Thoracic aorta (tissue), 2 donors: ENCODE results near the gene NUPR1. TPM values are rescaled to one million over a fixed set of nuclear protein-coding genes. Genes with fewer than 3 reads are reported as not detected.

Source experiments
- ATAC-seq: fragments of 150-250 bp; one replicate; pipeline ENCODE4 v1.8.0; 2017; ENCODE audit warnings: low read depth; ENCODE audit not compliant: insufficient number of reproducible peaks, low FRiP score
- DNase-seq: peaks from one replicate; pipeline ENCODE4 v3.0.0-alpha.2; 2020; ENCODE audit warnings: low spot score
- H3K27ac ChIP-seq, 2 donors: fragments of 200-600 bp; sonication (generic); 1 replicate in 1 of 2; 2 replicates in 1 of 2; pipeline ENCODE4 v1.5.1; 2016; ENCODE audit warnings: mild to moderate bottlenecking in 2 of 2, moderate library complexity in 2 of 2
- H3K27me3 ChIP-seq: fragments of 200-600 bp; sonication (generic); replicated peaks from 2 replicates; pipeline ENCODE4 v1.6.0; 2016; ENCODE audit warnings: mild to moderate bottlenecking; ENCODE audit not compliant: insufficient read depth
- H3K36me3 ChIP-seq: fragments of 200-600 bp; sonication (generic); one replicate; pipeline ENCODE4 v1.5.1; 2016
- H3K4me1 ChIP-seq, 2 donors: fragments of 200-600 bp; sonication (generic); 1 replicate in 1 of 2; 2 replicates in 1 of 2; pipeline versions ENCODE4 v1.5.1 to v1.6.0; 2016; ENCODE audit warnings: low read depth in 2 of 2, mild to moderate bottlenecking in 1 of 2; ENCODE audit not compliant: control insufficient read depth in 1 of 2
- H3K4me3 ChIP-seq: fragments of 200-600 bp; sonication (generic); 2 replicates; pipeline ENCODE4 v1.5.1; 2016; ENCODE audit warnings: mild to moderate bottlenecking
- H3K9me3 ChIP-seq: fragments of 200-600 bp; sonication (generic); 2 replicates; pipeline ENCODE4 v1.5.1; 2016
- total RNA-seq, 2 donors: library from RNA; depleted of rRNA; stranded (reverse); fragments of >200 nt; gene quantifications; one replicate each; pipeline versions ENCODE4 v1.1.0 to v1.2.3, GENCODE V29; 2016
- TF ChIP-seq, protein P1 (sequence below): fragments of 200-600 bp; sonication (generic); IDR thresholded peaks from one replicate; pipeline ENCODE4 v1.5.1; 2019; ENCODE audit warnings: antibody characterized with exemption

The NUPR1 gene, protein sequence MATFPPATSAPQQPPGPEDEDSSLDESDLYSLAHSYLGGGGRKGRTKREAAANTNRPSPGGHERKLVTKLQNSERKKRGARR
- 10 to 100 TPM; 17.7 to 53.5 TPM for total RNA-seq

DNA sequence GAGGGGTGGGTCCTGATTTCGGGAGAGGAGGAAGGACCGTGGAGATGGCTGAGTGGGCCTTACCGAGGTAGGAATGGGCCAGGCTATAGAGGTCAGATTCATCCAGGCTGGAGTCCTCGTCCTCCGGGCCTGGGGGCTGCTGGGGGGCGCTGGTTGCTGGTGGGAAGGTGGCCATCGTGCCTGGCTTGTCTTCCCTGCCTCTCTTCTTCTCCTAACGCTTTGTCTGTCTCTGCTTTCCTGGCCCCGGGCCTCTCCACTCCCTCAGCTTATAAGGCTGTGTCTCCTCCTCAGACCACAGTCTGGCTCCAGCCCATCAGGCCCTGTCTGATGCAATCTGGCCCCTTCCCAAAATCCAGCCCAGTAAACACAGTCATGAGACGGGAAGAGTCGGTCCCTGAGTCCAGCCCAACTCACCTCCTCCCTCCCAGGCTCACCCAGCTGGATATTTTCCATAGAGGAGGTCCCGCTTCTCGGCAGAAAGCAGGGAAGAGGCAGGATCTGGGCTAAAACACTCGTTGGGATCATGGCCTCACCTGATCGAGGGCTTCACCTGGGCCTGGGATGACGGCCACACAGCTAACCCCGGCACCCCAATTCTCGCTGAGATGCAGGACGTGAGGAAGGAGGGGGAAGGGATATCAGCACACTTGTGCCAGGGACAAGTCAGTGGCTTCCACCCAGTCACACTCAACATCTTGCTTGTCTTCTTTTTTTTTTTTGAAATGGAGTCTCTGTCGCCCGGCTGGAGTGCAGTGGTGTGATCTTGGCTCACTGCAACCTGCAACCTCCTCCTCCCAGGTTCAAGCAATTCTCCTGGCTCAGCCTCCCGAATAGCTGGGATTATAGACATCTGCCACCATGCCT is at the start of gene NUPR1:
Gene NUPR1, minus strand, starts transcription at position 242 of the 864 bp plus-strand sequence. Its CDS starts 67 bp downstream, at position 175.
- Histone ChIP-seq H3K27ac (peak within 1 kb of the TSS; percentile 84 to 88), H3K27me3 (no peaks in the 10 kb centered on the region), H3K4me3 (peak within 1 kb of the TSS; percentile 79), H3K9me3 (no peaks in the 10 kb centered on the region), H3K36me3 (peaks cover 22% of the 10 kb centered on the region), H3K4me1 (peaks cover 24 to 36% of the 10 kb centered on the region in 2 donors)
- ATAC-seq (peak; percentile 95), DNase-seq (peak; percentile 86)
- TF ChIP-seq, protein P1, sequence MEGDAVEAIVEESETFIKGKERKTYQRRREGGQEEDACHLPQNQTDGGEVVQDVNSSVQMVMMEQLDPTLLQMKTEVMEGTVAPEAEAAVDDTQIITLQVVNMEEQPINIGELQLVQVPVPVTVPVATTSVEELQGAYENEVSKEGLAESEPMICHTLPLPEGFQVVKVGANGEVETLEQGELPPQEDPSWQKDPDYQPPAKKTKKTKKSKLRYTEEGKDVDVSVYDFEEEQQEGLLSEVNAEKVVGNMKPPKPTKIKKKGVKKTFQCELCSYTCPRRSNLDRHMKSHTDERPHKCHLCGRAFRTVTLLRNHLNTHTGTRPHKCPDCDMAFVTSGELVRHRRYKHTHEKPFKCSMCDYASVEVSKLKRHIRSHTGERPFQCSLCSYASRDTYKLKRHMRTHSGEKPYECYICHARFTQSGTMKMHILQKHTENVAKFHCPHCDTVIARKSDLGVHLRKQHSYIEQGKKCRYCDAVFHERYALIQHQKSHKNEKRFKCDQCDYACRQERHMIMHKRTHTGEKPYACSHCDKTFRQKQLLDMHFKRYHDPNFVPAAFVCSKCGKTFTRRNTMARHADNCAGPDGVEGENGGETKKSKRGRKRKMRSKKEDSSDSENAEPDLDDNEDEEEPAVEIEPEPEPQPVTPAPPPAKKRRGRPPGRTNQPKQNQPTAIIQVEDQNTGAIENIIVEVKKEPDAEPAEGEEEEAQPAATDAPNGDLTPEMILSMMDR = no peak

DNA sequence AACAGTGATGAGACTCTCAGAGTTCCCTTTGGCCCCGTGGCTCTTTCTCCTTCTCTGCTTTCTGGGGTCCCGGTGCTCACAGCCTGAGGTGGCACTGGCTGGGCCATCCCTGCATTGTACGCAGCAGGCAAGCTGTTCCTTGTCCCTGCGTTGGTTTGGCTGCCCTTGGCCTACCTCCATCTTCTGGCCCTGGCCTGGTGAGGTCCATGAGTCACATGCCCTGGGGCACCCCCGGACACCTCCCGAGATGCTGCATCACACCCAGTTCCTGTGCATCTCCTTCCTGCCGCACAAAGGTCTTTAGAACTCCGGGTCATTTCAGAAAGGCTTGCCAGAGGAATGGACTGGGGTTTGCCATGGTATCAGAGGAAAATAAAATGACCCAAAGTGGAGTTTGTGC is 48.6 kb upstream of the NUPR1 start:
- no peaks in the 10 kb centered on the region for H3K9me3 ChIP-seq
- no peak overlapping the region for H3K4me3 ChIP-seq
- DNase-seq = no peak
- no peaks in the 10 kb centered on the region for H3K27me3 ChIP-seq
- TF ChIP-seq, protein P1 = no peak
- peaks cover 43% of the 10 kb centered on the region for H3K36me3 ChIP-seq
- no peaks in the 10 kb centered on the region for H3K4me1 ChIP-seq
- no peak overlapping the region for H3K27ac ChIP-seq
- no peak for ATAC-seq

DNA sequence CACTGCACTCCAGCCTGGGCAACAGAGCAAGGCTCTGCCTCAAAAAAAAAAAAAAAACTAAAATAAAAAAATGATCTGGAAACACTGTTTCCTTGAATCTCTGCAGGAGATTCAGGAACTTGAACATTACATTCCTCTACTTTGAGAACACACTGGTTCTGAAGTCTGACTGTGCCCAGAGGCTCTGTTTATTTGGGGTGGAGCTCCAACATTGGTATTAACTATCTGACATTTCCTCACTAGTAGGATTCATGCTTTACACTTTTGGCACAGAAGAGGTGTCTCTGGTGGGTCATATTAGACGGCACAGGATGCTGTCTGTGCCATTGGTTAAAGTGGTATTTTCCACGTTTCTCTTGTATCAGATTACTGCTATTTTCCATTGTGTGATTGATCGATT is 47.7 kb upstream of the NUPR1 start:
- TF ChIP-seq, protein P1 = no peak
- no peaks in the 10 kb centered on the region for H3K27me3 ChIP-seq
- ATAC-seq (no peak), DNase-seq (no peak)
- no peaks in the 10 kb centered on the region for H3K9me3 ChIP-seq
- H3K4me3 ChIP-seq = no peak overlapping the region
- peaks cover 50% of the 10 kb centered on the region for H3K36me3 ChIP-seq
- no peak overlapping the region for H3K27ac ChIP-seq
- H3K4me1 ChIP-seq = no peaks in the 10 kb centered on the region

DNA sequence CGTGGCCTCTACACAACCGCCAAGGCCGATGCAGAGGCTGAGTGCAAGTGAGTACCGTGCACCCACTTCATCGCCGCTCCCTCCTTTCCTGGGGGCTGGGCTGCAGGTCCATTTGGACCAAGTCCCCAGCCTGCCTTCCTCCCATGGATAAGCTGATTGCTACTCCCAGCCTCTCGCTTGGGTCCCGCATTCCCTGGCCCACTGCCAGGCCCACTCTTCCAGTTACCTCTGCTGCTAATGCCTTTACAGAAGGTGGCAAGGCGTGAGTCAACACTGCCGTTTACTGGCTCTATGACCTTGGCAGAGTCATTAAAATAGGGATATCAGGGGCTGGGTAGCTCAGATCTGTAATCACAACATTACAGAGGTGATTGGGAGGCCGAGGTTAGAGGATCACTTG is 46.9 kb upstream of the NUPR1 start:
- TF ChIP-seq, protein P1 = no peak
- H3K4me1 ChIP-seq = no peaks in the 10 kb centered on the region
- H3K27ac ChIP-seq = no peak overlapping the region
- peaks cover 44% of the 10 kb centered on the region for H3K36me3 ChIP-seq
- no peak for DNase-seq
- no peaks in the 10 kb centered on the region for H3K27me3 ChIP-seq
- ATAC-seq = no peak
- no peaks in the 10 kb centered on the region for H3K9me3 ChIP-seq
- H3K4me3 ChIP-seq = no peak overlapping the region

DNA sequence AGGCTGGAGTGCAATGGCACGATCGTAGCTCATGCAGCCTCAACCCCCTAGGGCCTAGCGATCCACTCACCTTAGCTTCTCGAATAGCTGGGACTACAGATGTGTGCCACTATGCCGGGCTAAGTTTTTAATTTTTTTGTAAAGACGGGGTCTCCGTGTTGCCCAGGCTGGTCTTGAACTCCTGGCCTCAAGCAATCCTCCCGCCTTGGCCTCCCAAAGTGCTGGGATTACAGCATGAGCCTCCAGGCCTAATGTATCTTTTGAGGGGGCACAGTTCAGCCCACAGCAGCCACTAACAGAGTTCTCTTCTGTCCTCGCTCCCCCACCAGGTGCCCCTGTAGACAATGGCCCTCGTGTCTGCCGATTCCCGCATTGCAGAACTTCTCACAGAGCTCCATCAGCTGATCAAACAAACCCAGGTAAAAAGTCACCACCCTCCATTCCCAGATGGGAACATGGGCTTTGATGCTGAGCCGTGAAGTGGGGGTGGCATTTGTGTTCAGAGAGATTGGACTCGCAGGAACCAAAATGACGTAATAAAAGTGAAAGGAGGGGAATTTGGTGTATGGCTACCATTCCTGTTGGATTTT is 42.0 kb upstream of the NUPR1 start:
- TF ChIP-seq, protein P1 = no peak
- ATAC-seq = no peak
- H3K9me3 ChIP-seq = no peaks in the 10 kb centered on the region
- H3K27ac ChIP-seq = no peak overlapping the region
- H3K36me3 ChIP-seq = peaks cover 20% of the 10 kb centered on the region
- H3K4me1 ChIP-seq = no peaks in the 10 kb centered on the region
- no peaks in the 10 kb centered on the region for H3K27me3 ChIP-seq
- H3K4me3 ChIP-seq = no peak overlapping the region
- no peak for DNase-seq
